Measurements from ENCODE around the gene DOK7. TPM values are rescaled to one million over a fixed set of nuclear protein-coding genes. Genes with fewer than 3 reads are reported as not detected.

DOK7 gene
- total RNA-seq, 3 donors from 2014 or later (not counting 1 experiment from before 2014, with no cell fraction given), result 1.3 to 2.9 (median 1.6) TPM

DNA sequence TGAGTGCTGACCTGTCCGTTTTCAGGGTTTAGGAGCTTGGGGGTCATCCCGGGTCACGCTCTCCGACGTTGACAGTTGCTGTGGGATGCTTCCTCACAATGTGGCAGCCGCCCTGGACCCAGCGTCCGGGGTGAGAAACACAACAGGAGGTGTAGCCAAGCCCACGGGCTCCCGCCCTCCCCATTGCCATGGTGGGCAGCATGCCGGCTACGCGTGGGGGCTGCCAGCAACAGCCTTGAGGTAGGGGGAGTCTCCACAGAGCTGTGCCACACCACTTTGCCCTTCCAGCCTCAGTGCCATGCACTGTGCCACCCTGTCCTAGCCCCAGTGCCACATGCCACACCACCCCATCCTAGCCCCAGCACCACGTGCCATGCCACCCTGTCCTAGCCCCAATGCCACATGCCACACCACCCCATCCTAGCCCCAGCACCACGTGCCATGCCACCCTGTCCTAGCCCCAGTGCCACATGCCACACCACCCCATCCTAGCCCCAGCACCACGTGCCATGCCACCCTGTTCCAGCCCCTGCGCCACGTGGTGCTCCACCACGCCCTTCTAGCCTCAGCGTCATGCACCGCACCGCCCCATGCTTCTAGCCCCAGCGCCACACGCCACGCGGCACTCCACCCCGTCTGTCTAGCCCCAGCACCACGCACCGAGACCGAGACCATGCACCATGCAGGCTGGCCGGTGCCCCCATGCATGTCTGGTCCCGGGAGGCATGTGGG, 29.8 kb upstream of the DOK7 start:
- Histone ChIP-seq H3K9me3 (ENCODE audit: control insufficient read depth, insufficient read depth, low read length) (no peaks in the 10 kb centered on the region), H3K4me3 (ENCODE audit: low read length) (no peak overlapping the region), H3K36me3 (ENCODE audit: control insufficient read depth, insufficient read depth, low read length) (no peaks in the 10 kb centered on the region), H3K4me1 (ENCODE audit: control insufficient read depth, insufficient read depth, low read length) (no peaks in the 10 kb centered on the region), H3K27ac (ENCODE audit: low read length) (no peak overlapping the region), H3K27me3 (ENCODE audit: control insufficient read depth, insufficient read depth, low read length) (no peaks in the 10 kb centered on the region)
- TF ChIP-seq, protein P1, sequence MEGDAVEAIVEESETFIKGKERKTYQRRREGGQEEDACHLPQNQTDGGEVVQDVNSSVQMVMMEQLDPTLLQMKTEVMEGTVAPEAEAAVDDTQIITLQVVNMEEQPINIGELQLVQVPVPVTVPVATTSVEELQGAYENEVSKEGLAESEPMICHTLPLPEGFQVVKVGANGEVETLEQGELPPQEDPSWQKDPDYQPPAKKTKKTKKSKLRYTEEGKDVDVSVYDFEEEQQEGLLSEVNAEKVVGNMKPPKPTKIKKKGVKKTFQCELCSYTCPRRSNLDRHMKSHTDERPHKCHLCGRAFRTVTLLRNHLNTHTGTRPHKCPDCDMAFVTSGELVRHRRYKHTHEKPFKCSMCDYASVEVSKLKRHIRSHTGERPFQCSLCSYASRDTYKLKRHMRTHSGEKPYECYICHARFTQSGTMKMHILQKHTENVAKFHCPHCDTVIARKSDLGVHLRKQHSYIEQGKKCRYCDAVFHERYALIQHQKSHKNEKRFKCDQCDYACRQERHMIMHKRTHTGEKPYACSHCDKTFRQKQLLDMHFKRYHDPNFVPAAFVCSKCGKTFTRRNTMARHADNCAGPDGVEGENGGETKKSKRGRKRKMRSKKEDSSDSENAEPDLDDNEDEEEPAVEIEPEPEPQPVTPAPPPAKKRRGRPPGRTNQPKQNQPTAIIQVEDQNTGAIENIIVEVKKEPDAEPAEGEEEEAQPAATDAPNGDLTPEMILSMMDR (IDR thresholded peaks at IDR 0.05), result no peak
- 90% methylated on average over 30 of the region's 32 CpGs for WGBS (ENCODE audit: insufficient coverage)
- DNase-seq (no peak), ATAC-seq (no peak)
- Mint-ChIP-seq H3K9me3 (no peaks in the 10 kb centered on the region), H3K36me3 (no peaks in the 10 kb centered on the region), H3K27me3 (ENCODE audit: low read depth in 2 of 2) (no peaks in the 10 kb centered on the region), H3K4me3 (no peak overlapping the region), H3K4me1 (no peaks in the 10 kb centered on the region), H3K27ac (no peak overlapping the region)
- intact Hi-C loops (cut with micrococcal nuclease), result no loop called here

DNA sequence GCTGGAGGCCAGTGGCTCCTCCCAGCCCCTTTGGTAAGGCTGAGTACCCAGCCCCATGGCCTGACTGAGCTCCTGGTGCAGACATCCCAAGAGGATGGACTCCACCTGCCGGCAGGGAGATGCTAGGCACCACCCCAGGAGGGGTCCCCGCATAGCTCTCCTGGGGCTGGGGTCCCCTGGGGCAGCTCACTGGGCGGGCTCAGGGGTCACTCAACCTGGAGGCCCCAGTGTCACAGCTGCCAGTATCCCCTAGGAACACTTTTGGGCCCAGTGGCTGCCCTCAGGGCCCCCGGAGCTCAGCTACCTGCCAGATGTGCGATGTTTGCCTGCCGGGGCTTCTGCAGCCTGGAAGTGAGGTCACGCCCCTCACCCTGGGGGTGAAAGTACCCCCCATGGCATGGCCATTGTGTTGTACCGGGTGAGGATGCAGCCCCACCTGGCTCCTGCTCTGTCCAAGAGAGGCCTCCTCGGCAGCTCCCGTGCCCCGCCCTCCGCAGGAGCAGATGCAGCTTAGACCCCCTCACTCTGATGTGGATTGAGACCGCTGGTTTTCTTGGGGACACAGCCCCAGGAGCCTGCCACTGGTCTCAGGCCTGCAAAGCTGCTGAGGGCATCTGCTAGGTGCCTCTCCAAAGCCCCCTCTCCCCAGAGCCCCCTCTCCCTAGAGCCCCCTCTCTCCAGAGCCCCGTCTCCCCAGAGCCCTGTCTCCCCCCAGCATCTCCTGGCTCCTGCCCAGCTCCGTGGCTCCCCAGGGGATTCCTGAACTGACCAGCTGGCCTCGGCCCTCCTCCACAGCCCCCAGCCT, 28.0 kb upstream of the DOK7 start:
- H3K4me1 ChIP-seq (ENCODE audit: control insufficient read depth, insufficient read depth, low read length), result no peaks in the 10 kb centered on the region
- Mint-ChIP-seq H3K27me3 (ENCODE audit: low read depth in 2 of 2) (no peaks in the 10 kb centered on the region), H3K4me3 (no peak overlapping the region), H3K4me1 (no peaks in the 10 kb centered on the region), H3K27ac (no peak overlapping the region), H3K36me3 (no peaks in the 10 kb centered on the region), H3K9me3 (no peaks in the 10 kb centered on the region)
- H3K4me3 ChIP-seq (ENCODE audit: low read length), result no peak overlapping the region
- no peaks in the 10 kb centered on the region for H3K9me3 ChIP-seq (ENCODE audit: control insufficient read depth, insufficient read depth, low read length)
- no peak overlapping the region for H3K27ac ChIP-seq (ENCODE audit: low read length)
- ATAC-seq (no peak), DNase-seq (no peak)
- intact Hi-C loops (cut with micrococcal nuclease), result no loop called here
- no peaks in the 10 kb centered on the region for H3K36me3 ChIP-seq (ENCODE audit: control insufficient read depth, insufficient read depth, low read length)
- TF ChIP-seq, protein P1 (IDR thresholded peaks at IDR 0.05), result no peak
- H3K27me3 ChIP-seq (ENCODE audit: control insufficient read depth, insufficient read depth, low read length), result no peaks in the 10 kb centered on the region
- WGBS (ENCODE audit: insufficient coverage), result 88% methylated on average over 16 of the region's 16 CpGs

DNA sequence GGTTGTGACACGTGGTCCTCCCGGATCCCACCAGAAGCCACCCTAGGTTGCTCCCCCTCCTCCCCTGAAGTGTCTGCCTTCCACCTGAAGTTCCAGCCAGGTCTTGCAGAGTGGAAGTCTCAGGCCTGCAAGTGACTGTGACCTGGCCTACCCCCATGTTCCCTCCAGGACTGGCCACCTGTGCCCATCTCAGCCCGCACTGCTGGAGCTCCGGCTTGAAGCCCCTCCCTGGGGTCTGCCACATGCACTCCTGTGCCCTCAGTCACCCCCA, 27.5 kb upstream of the DOK7 start:
- TF ChIP-seq, protein P1 (IDR thresholded peaks at IDR 0.05), result no peak
- ATAC-seq (no peak), DNase-seq (no peak)
- Mint-ChIP-seq H3K4me3 (no peak overlapping the region), H3K27ac (no peak overlapping the region), H3K4me1 (no peaks in the 10 kb centered on the region), H3K9me3 (no peaks in the 10 kb centered on the region), H3K36me3 (no peaks in the 10 kb centered on the region), H3K27me3 (ENCODE audit: low read depth in 2 of 2) (no peaks in the 10 kb centered on the region)
- Histone ChIP-seq H3K4me1 (ENCODE audit: control insufficient read depth, insufficient read depth, low read length) (no peaks in the 10 kb centered on the region), H3K9me3 (ENCODE audit: control insufficient read depth, insufficient read depth, low read length) (no peaks in the 10 kb centered on the region), H3K27ac (ENCODE audit: low read length) (no peak overlapping the region), H3K4me3 (ENCODE audit: low read length) (no peak overlapping the region), H3K36me3 (ENCODE audit: control insufficient read depth, insufficient read depth, low read length) (no peaks in the 10 kb centered on the region), H3K27me3 (ENCODE audit: control insufficient read depth, insufficient read depth, low read length) (no peaks in the 10 kb centered on the region)
- WGBS (ENCODE audit: insufficient coverage), result 89% methylated on average over 4 of the region's 4 CpGs
- intact Hi-C loops (cut with micrococcal nuclease), result no loop called here

Data from natural killer cell (primary cell).